Liver (tissue), 3 donors: ENCODE results near the gene BPIFA2.

Experiments used
- CTCF ChIP-seq: fragments of 150-350 bp; IDR thresholded peaks from 2 replicates; pipeline ENCODE4 v1.5.1; 2017; ENCODE audit warnings: improper control_type of control experiment, low read depth, low read length; ENCODE audit not compliant: missing input control
- JUND ChIP-seq, 2 donors: IDR thresholded peaks; 2 replicates each; pipeline ENCODE4 v1.6.1; 2016; ENCODE audit warnings: antibody characterized with exemption in 2 of 2
- MAX ChIP-seq: IDR thresholded peaks from 2 replicates; pipeline ENCODE4 v1.6.1; 2016; ENCODE audit warnings: antibody characterized with exemption
- NR2F2 ChIP-seq: IDR thresholded peaks from 2 replicates; pipeline ENCODE4 v1.6.1; 2016; ENCODE audit warnings: antibody characterized with exemption
- RAD21 ChIP-seq, 2 donors: IDR thresholded peaks; 2 replicates each; pipeline ENCODE4 v1.6.1; 2016; ENCODE audit warnings: antibody characterized with exemption in 2 of 2, mild to moderate bottlenecking in 2 of 2
- SP1 ChIP-seq: IDR thresholded peaks from 2 replicates; pipeline ENCODE4 v1.6.1; 2018; ENCODE audit warnings: antibody characterized with exemption, mild to moderate bottlenecking
- ZBTB33 ChIP-seq: IDR thresholded peaks from 2 replicates; pipeline ENCODE4 v1.6.1; 2016; ENCODE audit warnings: antibody characterized with exemption
- donor health status: healthy.
- donor health status: healthy.

- TF ChIP-seq JUND (IDR thresholded peaks at IDR 0.05) (no peak), CTCF (no peak), ZBTB33 (no peak), RAD21 (IDR thresholded peaks at IDR 0.05) (no peak), MAX (no peak), NR2F2 (no peak), SP1 (no peak)
Observed at GRCh38 chr20:33181482-33182093, 13.6 kb downstream of the BPIFA2 start.
